HepG2 (cell line): ENCODE results near the gene CDC6. TPM values are rescaled to one million over a fixed set of nuclear protein-coding genes. Genes with fewer than 3 reads are reported as not detected.

Experiments
- HMGA1 ChIP-seq: sonication (generic); formaldehyde crosslinking; conservative IDR thresholded peaks from 2 replicates; pipeline ENCODE4 v1.4.0; 2020; ENCODE audit warnings: missing genetic modification reagents
- NCOA2 ChIP-seq: sonication (generic); formaldehyde crosslinking; IDR thresholded peaks from 2 replicates; pipeline ENCODE4 v1.8.0; 2022; ENCODE audit warnings: inconsistent platforms
- PHB2 ChIP-seq: fragments of 450-650 bp; IDR thresholded peaks from 2 replicates; pipeline ENCODE4 v1.6.1; 2018; ENCODE audit not compliant: partially characterized antibody
- POLR2AphosphoS5 ChIP-seq: IDR thresholded peaks from 2 replicates; pipeline ENCODE4 v1.6.1; 2012; ENCODE audit warnings: low read depth, low read length
- PRPF4 ChIP-seq: fragments of 200-400 bp; formaldehyde crosslinking; IDR thresholded peaks from 2 replicates; pipeline ENCODE4 v1.6.1; 2016; ENCODE audit warnings: low read length, low read depth; ENCODE audit not compliant: poor library complexity, severe bottlenecking
- RCOR2 ChIP-seq: IDR thresholded peaks from 2 replicates; pipeline ENCODE4 v1.6.1; 2016; ENCODE audit warnings: missing biosample characterization, missing genetic modification reagents
- RFX5 ChIP-seq: IDR thresholded peaks from 2 replicates; pipeline ENCODE4 v1.6.1; 2011; ENCODE audit warnings: low read depth, low read length, improper control_type of control experiment
- TAF1 ChIP-seq: sonication (generic); formaldehyde crosslinking; IDR thresholded peaks from 2 replicates; pipeline ENCODE4 v1.4.0; 2020; ENCODE audit warnings: missing genetic modification reagents
- TBP ChIP-seq: sonication (generic); formaldehyde crosslinking; IDR thresholded peaks from 2 replicates; pipeline ENCODE4 v1.5.0; 2020; ENCODE audit warnings: missing genetic modification reagents
- TCF12 ChIP-seq, 2 experiments: fragments of 450-650 bp in 1 of 2; sonication (generic) in 1 of 2; formaldehyde crosslinking in 1 of 2; IDR thresholded peaks; 2 replicates each; pipeline versions ENCODE4 v1.6.1 to v1.8.0; 2017 to 2022; ENCODE audit warnings: antibody characterized with exemption in 1 of 2, mild to moderate bottlenecking in 1 of 2, missing genetic modification reagents in 1 of 2, moderate library complexity in 1 of 2
- TMF1 ChIP-seq: sonication (generic); formaldehyde crosslinking; IDR thresholded peaks from 2 replicates; pipeline ENCODE4 v1.8.1; 2022; ENCODE audit warnings: low read depth, missing genetic modification reagents
- YEATS4 ChIP-seq: sonication (generic); formaldehyde crosslinking; IDR thresholded peaks from 2 replicates; pipeline ENCODE4 v1.4.0; 2020; ENCODE audit warnings: missing genetic modification reagents, borderline replicate concordance
- ZNF333 ChIP-seq: sonication (generic); formaldehyde crosslinking; IDR thresholded peaks from 2 replicates; pipeline ENCODE4 v1.4.0; 2020; ENCODE audit warnings: mild to moderate bottlenecking, missing genetic modification reagents, borderline replicate concordance
- ZNF33B ChIP-seq: sonication (generic); formaldehyde crosslinking; IDR thresholded peaks from 2 replicates; pipeline ENCODE4 v1.5.1; 2020; ENCODE audit warnings: mild to moderate bottlenecking, missing genetic modification reagents
- ZNF615 ChIP-seq: sonication (generic); formaldehyde crosslinking; IDR thresholded peaks from 2 replicates; pipeline ENCODE4 v1.5.0; 2020; ENCODE audit warnings: mild to moderate bottlenecking, missing genetic modification reagents, borderline replicate concordance
- ZNF790 ChIP-seq: sonication (generic); formaldehyde crosslinking; IDR thresholded peaks from 2 replicates; pipeline ENCODE4 v1.8.0; 2022; ENCODE audit warnings: missing genetic modification reagents, mild to moderate bottlenecking, borderline replicate concordance
- polyA plus RNA-seq, 8 experiments: library from polyadenylated mRNA; depleted of rRNA in 3 of 8; stranded (reverse) in 7 of 8; unstranded in 1 of 8; fragments of >200 nt; fragmentation: Illumina TruSeq in 4 of 8; extraction: Trizol in 4 of 8; gene quantifications; 2 replicates each; pipeline versions ENCODE4 v1.2.1 to v1.2.3, GENCODE V29; 2011 to 2016; ENCODE audit warnings: low read depth in 4 of 8, missing spikeins in 1 of 8, mixed read lengths in 1 of 8; ENCODE audit not compliant: insufficient read depth in 1 of 8
- total RNA-seq, 5 experiments: library from RNA; depleted of rRNA; stranded (reverse); fragments of >200 nt; fragmentation: Illumina TruSeq; extraction: Trizol; gene quantifications; 2 replicates each; pipeline ENCODE4 v1.2.3, GENCODE V29; 2016; ENCODE audit warnings: low read depth in 1 of 5
- TF ChIP-seq, protein P1 (sequence below): sonication (generic); formaldehyde crosslinking; IDR thresholded peaks from 2 replicates; pipeline ENCODE4 v1.4.0; 2020; ENCODE audit warnings: mild to moderate bottlenecking, missing genetic modification reagents
- TF ChIP-seq, protein P2 (sequence below), 2 experiments: sonication (generic) in 1 of 2; formaldehyde crosslinking in 1 of 2; IDR thresholded peaks; 2 replicates each; pipeline versions ENCODE4 v1.5.1 to v1.6.1; 2011 to 2020; ENCODE audit warnings: borderline replicate concordance in 1 of 2, low read depth in 1 of 2, low read length in 1 of 2, mild to moderate bottlenecking in 1 of 2, missing genetic modification reagents in 1 of 2, moderate library complexity in 1 of 2
- TF ChIP-seq, protein P3 (sequence below): sonication (generic); formaldehyde crosslinking; conservative IDR thresholded peaks from 2 replicates; pipeline ENCODE4 v1.8.0; 2022; ENCODE audit warnings: missing genetic modification reagents

The CDC6 gene
- total and polyA plus RNA-seq, 2 of the 13 experiments (the other 11 are each of a cell fraction or from before 2014, with no cell fraction given), result 17.4 to 114 TPM

DNA sequence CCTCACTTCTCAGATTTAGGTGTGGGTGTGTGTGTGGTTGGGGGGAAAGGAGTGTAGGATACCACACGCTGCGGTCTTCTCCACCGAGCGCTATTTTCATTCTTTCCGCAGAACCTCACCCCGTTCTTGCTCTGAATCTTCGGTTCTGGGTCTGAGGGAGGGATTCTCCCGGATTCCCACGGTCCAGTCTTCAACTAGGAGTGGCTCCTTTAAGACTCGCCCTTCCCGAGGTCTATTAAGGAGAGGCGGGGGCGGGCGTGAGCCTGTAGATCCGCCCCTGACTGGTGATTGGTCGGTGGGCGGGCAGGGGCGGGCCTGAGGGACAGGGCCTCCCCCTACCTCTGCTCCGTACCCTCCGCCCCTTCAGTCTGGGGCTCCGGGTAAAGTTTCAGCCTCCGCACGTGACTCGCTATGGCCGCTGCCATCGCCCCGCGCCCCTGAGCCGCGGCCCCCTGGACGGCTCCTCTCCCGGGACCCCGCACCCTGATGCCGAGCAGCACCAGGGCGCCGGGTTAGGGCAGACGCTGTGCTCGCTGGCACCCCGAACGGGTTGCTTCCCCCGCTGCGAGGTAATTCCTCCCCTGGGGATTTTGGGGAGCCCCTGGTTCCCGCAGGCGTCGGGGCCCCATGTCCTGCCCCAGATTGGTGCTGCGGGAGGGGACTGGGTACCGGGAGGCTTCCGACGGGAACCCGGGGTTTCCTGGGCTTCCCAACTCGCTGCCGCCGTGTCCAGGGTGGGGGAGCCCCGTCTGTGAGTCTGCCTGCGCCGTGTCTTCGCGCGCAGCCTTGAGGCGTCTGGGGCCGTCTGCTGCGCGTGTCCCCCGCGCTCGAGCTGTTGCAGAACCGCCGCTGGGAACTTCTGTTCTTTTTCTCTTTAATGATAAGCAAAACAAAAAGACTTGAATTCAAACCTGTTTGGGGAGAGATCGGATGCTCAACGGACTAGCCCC is 30.5 kb downstream of the CDC6 start (continued):
- TF ChIP-seq RFX5 (0 out of 2 replicates have a peak, but pooled peaks have one; percentile 29), NCOA2 (CRISPR knock-in tag) (0 out of 2 replicates have a peak, but pooled peaks have one; percentile 27), PRPF4 (no peak), POLR2AphosphoS5 (peak; percentile 70), YEATS4 (CRISPR knock-in tag) (peak; percentile 80), ZNF615 (peak; percentile 83; the same call in 1 of the 2 replicates), ZNF33B (0 out of 2 replicates have a peak, but pooled peaks have one; percentile 15), TAF1 (peak; percentile 85), ZNF790 (CRISPR knock-in tag) (no peak; the same call in 1 of the 2 replicates), TCF12 (IDR thresholded peaks at IDR 0.05) (no peak), TCF12 (CRISPR knock-in tag; IDR thresholded peaks at IDR 0.05) (peak; percentile 75; the same call in 1 of the 2 replicates), HMGA1 (no peak), PHB2 (no peak), TBP (no peak; the same call in 1 of the 2 replicates), RCOR2 (CRISPR knock-in tag) (no peak), TMF1 (CRISPR knock-in tag) (no peak), ZNF333 (peak; percentile 50; the same call in 1 of the 2 replicates)
- TF ChIP-seq, protein P1, sequence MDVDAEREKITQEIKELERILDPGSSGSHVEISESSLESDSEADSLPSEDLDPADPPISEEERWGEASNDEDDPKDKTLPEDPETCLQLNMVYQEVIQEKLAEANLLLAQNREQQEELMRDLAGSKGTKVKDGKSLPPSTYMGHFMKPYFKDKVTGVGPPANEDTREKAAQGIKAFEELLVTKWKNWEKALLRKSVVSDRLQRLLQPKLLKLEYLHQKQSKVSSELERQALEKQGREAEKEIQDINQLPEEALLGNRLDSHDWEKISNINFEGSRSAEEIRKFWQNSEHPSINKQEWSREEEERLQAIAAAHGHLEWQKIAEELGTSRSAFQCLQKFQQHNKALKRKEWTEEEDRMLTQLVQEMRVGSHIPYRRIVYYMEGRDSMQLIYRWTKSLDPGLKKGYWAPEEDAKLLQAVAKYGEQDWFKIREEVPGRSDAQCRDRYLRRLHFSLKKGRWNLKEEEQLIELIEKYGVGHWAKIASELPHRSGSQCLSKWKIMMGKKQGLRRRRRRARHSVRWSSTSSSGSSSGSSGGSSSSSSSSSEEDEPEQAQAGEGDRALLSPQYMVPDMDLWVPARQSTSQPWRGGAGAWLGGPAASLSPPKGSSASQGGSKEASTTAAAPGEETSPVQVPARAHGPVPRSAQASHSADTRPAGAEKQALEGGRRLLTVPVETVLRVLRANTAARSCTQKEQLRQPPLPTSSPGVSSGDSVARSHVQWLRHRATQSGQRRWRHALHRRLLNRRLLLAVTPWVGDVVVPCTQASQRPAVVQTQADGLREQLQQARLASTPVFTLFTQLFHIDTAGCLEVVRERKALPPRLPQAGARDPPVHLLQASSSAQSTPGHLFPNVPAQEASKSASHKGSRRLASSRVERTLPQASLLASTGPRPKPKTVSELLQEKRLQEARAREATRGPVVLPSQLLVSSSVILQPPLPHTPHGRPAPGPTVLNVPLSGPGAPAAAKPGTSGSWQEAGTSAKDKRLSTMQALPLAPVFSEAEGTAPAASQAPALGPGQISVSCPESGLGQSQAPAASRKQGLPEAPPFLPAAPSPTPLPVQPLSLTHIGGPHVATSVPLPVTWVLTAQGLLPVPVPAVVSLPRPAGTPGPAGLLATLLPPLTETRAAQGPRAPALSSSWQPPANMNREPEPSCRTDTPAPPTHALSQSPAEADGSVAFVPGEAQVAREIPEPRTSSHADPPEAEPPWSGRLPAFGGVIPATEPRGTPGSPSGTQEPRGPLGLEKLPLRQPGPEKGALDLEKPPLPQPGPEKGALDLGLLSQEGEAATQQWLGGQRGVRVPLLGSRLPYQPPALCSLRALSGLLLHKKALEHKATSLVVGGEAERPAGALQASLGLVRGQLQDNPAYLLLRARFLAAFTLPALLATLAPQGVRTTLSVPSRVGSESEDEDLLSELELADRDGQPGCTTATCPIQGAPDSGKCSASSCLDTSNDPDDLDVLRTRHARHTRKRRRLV (CRISPR knock-in tag), result peak; percentile 87
- TF ChIP-seq, protein P2, sequence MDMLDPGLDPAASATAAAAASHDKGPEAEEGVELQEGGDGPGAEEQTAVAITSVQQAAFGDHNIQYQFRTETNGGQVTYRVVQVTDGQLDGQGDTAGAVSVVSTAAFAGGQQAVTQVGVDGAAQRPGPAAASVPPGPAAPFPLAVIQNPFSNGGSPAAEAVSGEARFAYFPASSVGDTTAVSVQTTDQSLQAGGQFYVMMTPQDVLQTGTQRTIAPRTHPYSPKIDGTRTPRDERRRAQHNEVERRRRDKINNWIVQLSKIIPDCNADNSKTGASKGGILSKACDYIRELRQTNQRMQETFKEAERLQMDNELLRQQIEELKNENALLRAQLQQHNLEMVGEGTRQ (IDR thresholded peaks at IDR 0.05; ENCODE audit: low read depth, low read length), result peak; percentile 78
- TF ChIP-seq, protein P2 (CRISPR knock-in tag; IDR thresholded peaks at IDR 0.05; ENCODE audit: borderline replicate concordance), result peak; percentile 95
- TF ChIP-seq, protein P3, sequence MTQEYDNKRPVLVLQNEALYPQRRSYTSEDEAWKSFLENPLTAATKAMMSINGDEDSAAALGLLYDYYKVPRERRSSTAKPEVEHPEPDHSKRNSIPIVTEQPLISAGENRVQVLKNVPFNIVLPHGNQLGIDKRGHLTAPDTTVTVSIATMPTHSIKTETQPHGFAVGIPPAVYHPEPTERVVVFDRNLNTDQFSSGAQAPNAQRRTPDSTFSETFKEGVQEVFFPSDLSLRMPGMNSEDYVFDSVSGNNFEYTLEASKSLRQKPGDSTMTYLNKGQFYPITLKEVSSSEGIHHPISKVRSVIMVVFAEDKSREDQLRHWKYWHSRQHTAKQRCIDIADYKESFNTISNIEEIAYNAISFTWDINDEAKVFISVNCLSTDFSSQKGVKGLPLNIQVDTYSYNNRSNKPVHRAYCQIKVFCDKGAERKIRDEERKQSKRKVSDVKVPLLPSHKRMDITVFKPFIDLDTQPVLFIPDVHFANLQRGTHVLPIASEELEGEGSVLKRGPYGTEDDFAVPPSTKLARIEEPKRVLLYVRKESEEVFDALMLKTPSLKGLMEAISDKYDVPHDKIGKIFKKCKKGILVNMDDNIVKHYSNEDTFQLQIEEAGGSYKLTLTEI (CRISPR knock-in tag), result no peak
